NB4 (cell line): ENCODE data around the gene GPRIN3.
A peak's percentile ranks its signal among the peaks of the same experiment; 100 is the strongest.

Source experiments
- DNase-seq: peaks from one replicate; pipeline ENCODE4 v3.0.0; 2010; ENCODE audit warnings: low read depth
- H3K4me3 ChIP-seq: one replicate; pipeline ENCODE4 v1.5.1; 2011; ENCODE audit warnings: mild to moderate bottlenecking, low read depth, low read length, moderate library complexity
- MAX ChIP-seq: IDR thresholded peaks from 2 replicates; pipeline ENCODE4 v1.6.1; 2011; ENCODE audit warnings: low read depth, low read length
- MYC ChIP-seq: IDR thresholded peaks from 2 replicates; pipeline ENCODE4 v1.6.1; 2011; ENCODE audit warnings: low read depth, low read length
- POLR2A ChIP-seq: IDR thresholded peaks from 2 replicates; pipeline ENCODE4 v1.6.1; 2011; ENCODE audit warnings: mild to moderate bottlenecking; ENCODE audit not compliant: insufficient read length; ENCODE audit errors: extremely low read depth
- TF ChIP-seq, protein P1 (sequence below): IDR thresholded peaks from one replicate; pipeline ENCODE4 v1.5.1; 2012; ENCODE audit warnings: low read depth, low read length

Gene GPRIN3

GRCh38 chr4:89300060-89300459 is 7.5 kb downstream of the GPRIN3 start:
- TF ChIP-seq, protein P1, sequence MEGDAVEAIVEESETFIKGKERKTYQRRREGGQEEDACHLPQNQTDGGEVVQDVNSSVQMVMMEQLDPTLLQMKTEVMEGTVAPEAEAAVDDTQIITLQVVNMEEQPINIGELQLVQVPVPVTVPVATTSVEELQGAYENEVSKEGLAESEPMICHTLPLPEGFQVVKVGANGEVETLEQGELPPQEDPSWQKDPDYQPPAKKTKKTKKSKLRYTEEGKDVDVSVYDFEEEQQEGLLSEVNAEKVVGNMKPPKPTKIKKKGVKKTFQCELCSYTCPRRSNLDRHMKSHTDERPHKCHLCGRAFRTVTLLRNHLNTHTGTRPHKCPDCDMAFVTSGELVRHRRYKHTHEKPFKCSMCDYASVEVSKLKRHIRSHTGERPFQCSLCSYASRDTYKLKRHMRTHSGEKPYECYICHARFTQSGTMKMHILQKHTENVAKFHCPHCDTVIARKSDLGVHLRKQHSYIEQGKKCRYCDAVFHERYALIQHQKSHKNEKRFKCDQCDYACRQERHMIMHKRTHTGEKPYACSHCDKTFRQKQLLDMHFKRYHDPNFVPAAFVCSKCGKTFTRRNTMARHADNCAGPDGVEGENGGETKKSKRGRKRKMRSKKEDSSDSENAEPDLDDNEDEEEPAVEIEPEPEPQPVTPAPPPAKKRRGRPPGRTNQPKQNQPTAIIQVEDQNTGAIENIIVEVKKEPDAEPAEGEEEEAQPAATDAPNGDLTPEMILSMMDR: no peak
- TF ChIP-seq MAX: no peak
- no peak for TF ChIP-seq POLR2A
- no peak for TF ChIP-seq MYC
- DNase-seq: no peak
- no peak overlapping the region for H3K4me3 ChIP-seq

GRCh38 chr4:89299153-89299791 is 8.3 kb downstream of the GPRIN3 start:
- DNase-seq: no peak
- no peak overlapping the region for H3K4me3 ChIP-seq
- no peak for TF ChIP-seq MYC
- TF ChIP-seq POLR2A: no peak
- TF ChIP-seq, protein P1: no peak

GRCh38 chr4:89298788-89299152 is 8.8 kb downstream of the GPRIN3 start:
- H3K4me3 ChIP-seq: no peak overlapping the region
- TF ChIP-seq MYC (no peak), POLR2A (no peak), MAX (no peak)
- TF ChIP-seq, protein P1: no peak
- DNase-seq: peak; percentile 43

DNA sequence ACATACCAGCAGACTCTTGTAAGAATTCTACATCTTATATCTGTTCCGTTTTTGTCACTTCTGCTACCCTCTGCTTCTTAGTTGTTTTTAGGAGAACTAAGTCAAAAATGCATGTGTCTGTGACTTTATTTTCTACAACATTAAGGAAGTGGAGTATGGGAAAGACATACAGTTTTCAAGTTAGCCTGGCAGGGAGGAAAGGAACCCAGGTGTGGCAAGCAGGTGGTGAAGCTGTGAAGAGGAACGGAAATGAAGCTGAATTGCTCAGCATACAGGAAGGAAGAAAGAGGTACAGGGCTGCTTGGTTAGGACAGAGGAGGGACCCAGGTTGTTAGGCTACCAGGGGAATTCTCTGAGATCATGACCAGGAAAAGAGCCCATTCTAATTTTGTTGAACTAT is 9.4 kb downstream of the GPRIN3 start:
- DNase-seq: no peak
- H3K4me3 ChIP-seq: no peak overlapping the region
- TF ChIP-seq, protein P1: no peak
- TF ChIP-seq MYC: no peak
- TF ChIP-seq MAX: no peak
- TF ChIP-seq POLR2A: no peak

DNA sequence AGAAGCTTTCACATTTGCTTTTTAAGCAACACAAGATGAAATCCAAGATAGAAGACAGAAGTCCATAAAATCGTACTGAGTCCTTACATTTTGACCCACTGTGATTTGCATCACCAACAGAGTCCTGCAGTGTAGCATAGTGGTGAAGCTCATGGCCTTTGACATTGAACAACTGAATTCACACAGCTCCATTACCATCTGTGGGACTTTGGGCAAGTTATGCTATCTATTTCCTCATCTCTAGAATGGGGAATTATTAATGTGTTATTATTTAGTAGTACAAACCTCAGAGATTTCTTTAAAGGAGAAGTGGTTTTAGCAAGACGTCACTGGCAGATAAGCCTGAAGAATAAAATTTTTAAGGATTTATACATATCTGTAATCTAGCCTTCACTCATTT is 10.7 kb downstream of the GPRIN3 start:
- TF ChIP-seq, protein P1: no peak
- TF ChIP-seq MYC (no peak), POLR2A (no peak), MAX (no peak)
- no peak overlapping the region for H3K4me3 ChIP-seq
- no peak for DNase-seq

DNA sequence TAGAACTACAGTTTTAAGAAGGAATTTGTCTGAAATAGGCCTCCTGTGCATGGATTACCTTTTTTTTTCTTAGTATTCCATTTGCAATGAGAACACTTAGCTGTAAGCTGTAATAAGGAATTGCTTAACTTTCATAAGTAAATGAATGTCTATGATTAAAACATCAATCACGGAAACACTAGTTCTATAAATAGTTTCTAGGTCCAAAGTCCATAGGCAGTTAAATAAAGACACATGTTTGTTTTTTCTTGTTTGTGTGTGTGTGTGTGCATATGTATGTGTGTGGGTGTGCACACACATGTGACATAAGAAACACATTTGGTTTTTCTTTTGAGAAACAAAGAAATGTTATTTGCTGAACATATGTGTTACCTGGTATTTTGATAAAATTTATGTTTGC is 11.2 kb downstream of the GPRIN3 start:
- no peak for TF ChIP-seq MYC
- TF ChIP-seq MAX: no peak
- TF ChIP-seq POLR2A: no peak
- TF ChIP-seq, protein P1: no peak
- DNase-seq: no peak
- no peak overlapping the region for H3K4me3 ChIP-seq
